HCT116 (cell line): ENCODE data around the gene GALP.

Experiments used
- CEBPB ChIP-seq: IDR thresholded peaks from 2 replicates; pipeline ENCODE4 v1.6.1; 2012; ENCODE audit warnings: low read depth
- JUND ChIP-seq: IDR thresholded peaks from 2 replicates; pipeline ENCODE4 v1.6.1; 2012
- POLR2A ChIP-seq: IDR thresholded peaks from 2 replicates; pipeline ENCODE4 v1.7.0; 2011; ENCODE audit warnings: borderline replicate concordance; ENCODE audit not compliant: insufficient read depth, insufficient read length; ENCODE audit errors: extremely low read depth
- POLR2AphosphoS5 ChIP-seq: IDR thresholded peaks from 2 replicates; pipeline ENCODE4 v1.6.1; 2011; ENCODE audit warnings: mild to moderate bottlenecking, low read depth, low read length, moderate library complexity
- RAD21 ChIP-seq: IDR thresholded peaks from 2 replicates; pipeline ENCODE4 v1.6.1; 2012; ENCODE audit warnings: low read depth, mild to moderate bottlenecking
- SIN3A ChIP-seq: IDR thresholded peaks from 2 replicates; pipeline ENCODE4 v1.6.1; 2012; ENCODE audit warnings: low read depth
- SRF ChIP-seq: IDR thresholded peaks from 2 replicates; pipeline ENCODE4 v1.6.1; 2012; ENCODE audit warnings: low read depth
- YY1 ChIP-seq: IDR thresholded peaks from 2 replicates; pipeline ENCODE4 v1.6.1; 2011; ENCODE audit warnings: low read length, low read depth, moderate library complexity, mild to moderate bottlenecking; ENCODE audit not compliant: insufficient replicate concordance; ENCODE audit errors: extremely low read depth
- ZFX ChIP-seq: fragments of 450-650 bp; IDR thresholded peaks from 2 replicates; pipeline ENCODE4 v1.6.1; 2017
- ZNF274 ChIP-seq: fragments of 200-500 bp; sonication (Bioruptor generic); IDR thresholded peaks from 2 replicates; pipeline ENCODE4 v1.6.1; 2014; ENCODE audit warnings: mild to moderate bottlenecking, low read depth, low read length, inconsistent platforms
- TF ChIP-seq, protein P1 (sequence below), 3 experiments: fragments of 200-600 bp in 1 of 3; sonication (generic) in 1 of 3; IDR thresholded peaks in 2 of 3; conservative IDR thresholded peaks in 1 of 3; 2 replicates each; pipeline ENCODE4 v1.5.1; 2012 to 2017; ENCODE audit warnings: low read depth in 2 of 3, low read length in 2 of 3, antibody characterized with exemption in 1 of 3, borderline replicate concordance in 1 of 3, control low read depth in 1 of 3, mild to moderate bottlenecking in 1 of 3, mixed read lengths in 1 of 3, mixed run types in 1 of 3, moderate library complexity in 1 of 3; ENCODE audit not compliant: insufficient read depth in 1 of 3
- TF ChIP-seq, protein P2 (sequence below): IDR thresholded peaks from 2 replicates; pipeline ENCODE4 v1.6.1; 2012; ENCODE audit warnings: low read depth
- TF ChIP-seq, protein P3 (sequence below): IDR thresholded peaks from 2 replicates; pipeline ENCODE4 v1.6.1; 2012

DNA sequence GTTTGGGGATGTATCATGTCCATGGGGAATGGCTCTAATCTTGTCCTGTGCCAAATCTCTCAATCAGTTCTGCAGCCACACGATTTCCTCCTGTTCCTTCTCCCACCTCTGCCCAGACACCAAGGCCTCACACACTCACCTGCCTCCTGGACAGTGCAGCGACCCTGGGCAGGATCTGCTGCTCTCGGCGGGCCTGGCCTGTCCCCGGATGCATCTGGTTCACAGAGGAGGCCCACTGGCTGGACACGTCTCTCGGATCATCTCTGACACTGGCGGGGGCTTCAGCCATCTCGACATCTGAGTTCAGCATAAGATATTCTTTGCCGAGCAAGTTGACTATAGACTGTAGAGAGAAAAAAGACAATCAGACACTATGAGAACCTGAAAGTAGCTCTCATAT, 15.9 kb downstream of the GALP start:
- no peak for TF ChIP-seq YY1
- no peak for TF ChIP-seq ZFX
- TF ChIP-seq, protein P1, sequence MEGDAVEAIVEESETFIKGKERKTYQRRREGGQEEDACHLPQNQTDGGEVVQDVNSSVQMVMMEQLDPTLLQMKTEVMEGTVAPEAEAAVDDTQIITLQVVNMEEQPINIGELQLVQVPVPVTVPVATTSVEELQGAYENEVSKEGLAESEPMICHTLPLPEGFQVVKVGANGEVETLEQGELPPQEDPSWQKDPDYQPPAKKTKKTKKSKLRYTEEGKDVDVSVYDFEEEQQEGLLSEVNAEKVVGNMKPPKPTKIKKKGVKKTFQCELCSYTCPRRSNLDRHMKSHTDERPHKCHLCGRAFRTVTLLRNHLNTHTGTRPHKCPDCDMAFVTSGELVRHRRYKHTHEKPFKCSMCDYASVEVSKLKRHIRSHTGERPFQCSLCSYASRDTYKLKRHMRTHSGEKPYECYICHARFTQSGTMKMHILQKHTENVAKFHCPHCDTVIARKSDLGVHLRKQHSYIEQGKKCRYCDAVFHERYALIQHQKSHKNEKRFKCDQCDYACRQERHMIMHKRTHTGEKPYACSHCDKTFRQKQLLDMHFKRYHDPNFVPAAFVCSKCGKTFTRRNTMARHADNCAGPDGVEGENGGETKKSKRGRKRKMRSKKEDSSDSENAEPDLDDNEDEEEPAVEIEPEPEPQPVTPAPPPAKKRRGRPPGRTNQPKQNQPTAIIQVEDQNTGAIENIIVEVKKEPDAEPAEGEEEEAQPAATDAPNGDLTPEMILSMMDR (IDR thresholded peaks at IDR 0.05 in 2 of 3, conservative IDR thresholded peaks at IDR 0.05 in 1 of 3; ENCODE audit: borderline replicate concordance in 1 of 3, insufficient read depth in 1 of 3, low read depth in 2 of 3, low read length in 2 of 3): no peak
- no peak for TF ChIP-seq JUND
- no peak for TF ChIP-seq ZNF274
- TF ChIP-seq, protein P2, sequence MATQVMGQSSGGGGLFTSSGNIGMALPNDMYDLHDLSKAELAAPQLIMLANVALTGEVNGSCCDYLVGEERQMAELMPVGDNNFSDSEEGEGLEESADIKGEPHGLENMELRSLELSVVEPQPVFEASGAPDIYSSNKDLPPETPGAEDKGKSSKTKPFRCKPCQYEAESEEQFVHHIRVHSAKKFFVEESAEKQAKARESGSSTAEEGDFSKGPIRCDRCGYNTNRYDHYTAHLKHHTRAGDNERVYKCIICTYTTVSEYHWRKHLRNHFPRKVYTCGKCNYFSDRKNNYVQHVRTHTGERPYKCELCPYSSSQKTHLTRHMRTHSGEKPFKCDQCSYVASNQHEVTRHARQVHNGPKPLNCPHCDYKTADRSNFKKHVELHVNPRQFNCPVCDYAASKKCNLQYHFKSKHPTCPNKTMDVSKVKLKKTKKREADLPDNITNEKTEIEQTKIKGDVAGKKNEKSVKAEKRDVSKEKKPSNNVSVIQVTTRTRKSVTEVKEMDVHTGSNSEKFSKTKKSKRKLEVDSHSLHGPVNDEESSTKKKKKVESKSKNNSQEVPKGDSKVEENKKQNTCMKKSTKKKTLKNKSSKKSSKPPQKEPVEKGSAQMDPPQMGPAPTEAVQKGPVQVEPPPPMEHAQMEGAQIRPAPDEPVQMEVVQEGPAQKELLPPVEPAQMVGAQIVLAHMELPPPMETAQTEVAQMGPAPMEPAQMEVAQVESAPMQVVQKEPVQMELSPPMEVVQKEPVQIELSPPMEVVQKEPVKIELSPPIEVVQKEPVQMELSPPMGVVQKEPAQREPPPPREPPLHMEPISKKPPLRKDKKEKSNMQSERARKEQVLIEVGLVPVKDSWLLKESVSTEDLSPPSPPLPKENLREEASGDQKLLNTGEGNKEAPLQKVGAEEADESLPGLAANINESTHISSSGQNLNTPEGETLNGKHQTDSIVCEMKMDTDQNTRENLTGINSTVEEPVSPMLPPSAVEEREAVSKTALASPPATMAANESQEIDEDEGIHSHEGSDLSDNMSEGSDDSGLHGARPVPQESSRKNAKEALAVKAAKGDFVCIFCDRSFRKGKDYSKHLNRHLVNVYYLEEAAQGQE: no peak
- no peak for TF ChIP-seq POLR2AphosphoS5
- TF ChIP-seq, protein P3, sequence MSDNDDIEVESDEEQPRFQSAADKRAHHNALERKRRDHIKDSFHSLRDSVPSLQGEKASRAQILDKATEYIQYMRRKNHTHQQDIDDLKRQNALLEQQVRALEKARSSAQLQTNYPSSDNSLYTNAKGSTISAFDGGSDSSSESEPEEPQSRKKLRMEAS: no peak
- TF ChIP-seq CEBPB: no peak
- TF ChIP-seq RAD21: no peak
- TF ChIP-seq SIN3A: no peak
- TF ChIP-seq POLR2A: no peak
- TF ChIP-seq SRF: no peak
